ENCODE results near the gene UBFD1.
"Not testable (repeated sequence)": the region's sequence is repeated elsewhere in the genome, so short reads cannot be mapped to it uniquely, and the experiment has no call there.

UBFD1 gene

GRCh38 chr16:23537390-23537789 lies 20.1 kb upstream of the UBFD1 start:
- TF ChIP-seq CTCF (conservative IDR thresholded peaks at IDR 0.05; ENCODE audit: low read depth, low read length) = no peak
- no peak overlapping the region for H3K4me3 ChIP-seq (ENCODE audit: low read length)
- no peak for DNase-seq (ENCODE audit: low read depth)

GRCh38 chr16:23538919-23539278 lies 18.6 kb upstream of the UBFD1 start:
- DNase-seq (ENCODE audit: low read depth) = no peak
- TF ChIP-seq CTCF (conservative IDR thresholded peaks at IDR 0.05; ENCODE audit: low read depth, low read length) = no peak
- H3K4me3 ChIP-seq (ENCODE audit: low read length) = no peak overlapping the region

GRCh38 chr16:23539984-23540816 lies 17.3 kb upstream of the UBFD1 start:
- H3K4me3 ChIP-seq (ENCODE audit: low read length) = no peak overlapping the region
- TF ChIP-seq CTCF (conservative IDR thresholded peaks at IDR 0.05; ENCODE audit: low read depth, low read length) = no peak
- no peak for DNase-seq (ENCODE audit: low read depth)

GRCh38 chr16:23540817-23541178 lies 16.7 kb upstream of the UBFD1 start:
- DNase-seq (ENCODE audit: low read depth); H3K4me3 ChIP-seq (ENCODE audit: low read length): not testable (repeated sequence)

GRCh38 chr16:23544436-23544835 lies 13.1 kb upstream of the UBFD1 start:
- no peak for DNase-seq (ENCODE audit: low read depth)
- no peak overlapping the region for H3K4me3 ChIP-seq (ENCODE audit: low read length)
- no peak for TF ChIP-seq CTCF (conservative IDR thresholded peaks at IDR 0.05; ENCODE audit: low read depth, low read length)

- TF ChIP-seq CTCF (conservative IDR thresholded peaks at IDR 0.05; ENCODE audit: low read depth, low read length) = no peak
- no peak overlapping the region for H3K4me3 ChIP-seq (ENCODE audit: low read length)
- DNase-seq (ENCODE audit: low read depth) = no peak
Measured at GRCh38 chr16:23549938-23550337, 7.6 kb upstream of the UBFD1 start.

GRCh38 chr16:23552161-23552560 lies 5.4 kb upstream of the UBFD1 start:
- DNase-seq (ENCODE audit: low read depth) = no peak
- TF ChIP-seq CTCF (conservative IDR thresholded peaks at IDR 0.05; ENCODE audit: low read depth, low read length) = no peak
- H3K4me3 ChIP-seq (ENCODE audit: low read length) = no peak overlapping the region

Data from retinal pigment epithelial cell (primary cell).